C1 segment of cervical spinal cord (tissue), 14 donors: ENCODE data around the gene GAPVD1.

Experiments used
- DNase-seq, 14 donors: peaks; one replicate each; lab custom pipeline; 2025; lab: John Stamatoyannopoulos, UW

Gene GAPVD1

DNA sequence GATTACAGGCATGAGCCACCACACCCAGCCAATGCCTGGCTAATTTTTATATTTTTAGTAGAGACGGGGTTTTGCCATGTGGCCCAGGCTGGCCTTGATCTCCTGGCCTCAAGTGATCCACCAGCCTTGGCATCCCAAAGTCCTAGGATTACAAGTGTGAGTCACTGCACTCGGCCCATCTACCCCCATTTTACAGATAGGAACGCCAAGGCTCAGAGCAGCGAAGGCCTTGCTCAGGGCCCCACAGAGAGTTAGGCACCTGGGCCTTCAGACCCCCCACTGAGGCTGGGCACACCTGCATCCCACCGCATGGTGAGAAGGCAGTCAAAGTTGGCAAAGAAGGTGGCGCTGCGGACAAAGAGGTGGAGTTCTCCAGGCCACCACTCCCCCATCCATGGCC, 143.1 kb downstream of the GAPVD1 start:
- no peak for DNase-seq

DNA sequence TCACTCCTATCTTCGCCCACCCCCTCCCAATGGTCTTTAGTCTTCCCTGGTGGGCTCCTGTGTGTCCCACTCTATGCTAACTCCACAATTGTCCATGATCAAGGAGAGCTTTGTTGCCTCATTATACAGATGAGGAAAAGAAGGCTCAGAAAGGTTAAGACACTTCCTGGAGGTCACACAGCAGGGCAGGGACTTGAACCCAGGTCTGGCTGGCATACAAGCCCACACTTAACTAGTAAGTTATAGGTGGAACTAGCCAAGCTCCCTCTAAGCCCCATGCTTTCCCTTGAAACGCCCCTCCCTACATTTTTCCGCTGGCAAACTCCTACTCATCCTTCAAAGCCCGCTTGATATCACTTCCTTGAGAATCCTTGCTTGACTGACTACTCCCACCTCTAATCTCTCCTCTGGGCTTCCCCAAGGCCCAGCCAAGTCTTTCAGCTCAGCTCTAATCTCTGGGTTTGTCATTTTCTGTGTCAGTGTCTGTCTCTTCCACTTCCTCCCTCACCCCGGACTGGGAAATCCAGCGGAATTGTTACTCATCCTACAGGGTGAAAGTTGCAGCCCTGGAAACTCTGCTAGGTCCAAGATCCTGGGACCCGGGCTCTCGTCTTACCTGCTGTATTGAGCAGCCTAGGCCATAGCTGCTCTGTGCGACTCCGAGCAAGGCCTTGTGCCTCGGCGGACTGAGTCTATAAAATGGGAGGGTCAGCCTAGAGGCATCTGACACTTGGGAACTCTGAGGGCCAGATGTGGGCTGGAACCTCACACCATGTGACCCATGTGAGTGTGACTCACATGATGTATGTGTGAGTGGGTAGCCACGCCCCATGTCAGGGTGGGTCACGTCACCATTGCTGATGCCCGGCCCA, 144.5 kb downstream of the GAPVD1 start:
- no peak for DNase-seq

DNA sequence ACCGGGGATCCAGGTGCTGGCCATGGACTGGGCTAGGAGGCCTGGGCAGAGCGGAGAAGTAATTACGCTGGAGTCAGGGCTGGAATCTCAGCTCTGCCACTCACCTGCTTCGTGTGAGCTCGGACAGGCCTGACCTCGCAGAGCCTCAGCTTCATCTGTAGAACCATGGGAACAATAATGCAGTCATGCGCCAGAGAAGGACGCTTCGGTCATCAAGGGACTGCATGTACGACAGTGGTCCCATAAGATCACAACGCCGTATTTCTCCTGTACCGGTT, 145.1 kb downstream of the GAPVD1 start:
- no peak for DNase-seq

DNA sequence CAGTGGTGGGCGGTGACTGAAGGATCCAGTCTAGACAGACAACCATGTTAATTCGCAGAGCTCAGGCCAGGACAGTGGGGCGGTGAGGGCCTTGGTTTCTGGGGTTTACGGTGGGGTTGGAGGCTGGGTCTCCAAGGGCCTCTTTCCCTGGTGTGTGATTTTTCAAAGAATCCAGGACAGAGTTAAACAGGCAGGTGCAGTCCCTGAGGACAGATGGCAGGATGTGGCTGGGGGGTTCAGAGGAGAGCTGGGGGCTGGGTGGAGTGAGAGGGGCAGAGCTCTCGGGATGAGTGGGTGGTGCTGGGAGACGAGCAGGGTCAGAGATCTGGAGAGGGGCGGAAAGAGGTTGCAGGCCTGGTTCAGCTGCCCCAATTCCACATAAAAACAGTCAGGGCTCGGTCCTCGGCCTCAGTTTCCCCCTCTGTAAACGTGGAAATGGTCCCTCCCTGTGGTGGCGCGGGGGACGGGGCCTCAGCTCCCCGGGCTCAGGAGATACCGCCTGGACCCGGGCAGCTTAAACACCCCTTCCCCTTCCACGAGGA, 145.9 kb downstream of the GAPVD1 start:
- no peak for DNase-seq

DNA sequence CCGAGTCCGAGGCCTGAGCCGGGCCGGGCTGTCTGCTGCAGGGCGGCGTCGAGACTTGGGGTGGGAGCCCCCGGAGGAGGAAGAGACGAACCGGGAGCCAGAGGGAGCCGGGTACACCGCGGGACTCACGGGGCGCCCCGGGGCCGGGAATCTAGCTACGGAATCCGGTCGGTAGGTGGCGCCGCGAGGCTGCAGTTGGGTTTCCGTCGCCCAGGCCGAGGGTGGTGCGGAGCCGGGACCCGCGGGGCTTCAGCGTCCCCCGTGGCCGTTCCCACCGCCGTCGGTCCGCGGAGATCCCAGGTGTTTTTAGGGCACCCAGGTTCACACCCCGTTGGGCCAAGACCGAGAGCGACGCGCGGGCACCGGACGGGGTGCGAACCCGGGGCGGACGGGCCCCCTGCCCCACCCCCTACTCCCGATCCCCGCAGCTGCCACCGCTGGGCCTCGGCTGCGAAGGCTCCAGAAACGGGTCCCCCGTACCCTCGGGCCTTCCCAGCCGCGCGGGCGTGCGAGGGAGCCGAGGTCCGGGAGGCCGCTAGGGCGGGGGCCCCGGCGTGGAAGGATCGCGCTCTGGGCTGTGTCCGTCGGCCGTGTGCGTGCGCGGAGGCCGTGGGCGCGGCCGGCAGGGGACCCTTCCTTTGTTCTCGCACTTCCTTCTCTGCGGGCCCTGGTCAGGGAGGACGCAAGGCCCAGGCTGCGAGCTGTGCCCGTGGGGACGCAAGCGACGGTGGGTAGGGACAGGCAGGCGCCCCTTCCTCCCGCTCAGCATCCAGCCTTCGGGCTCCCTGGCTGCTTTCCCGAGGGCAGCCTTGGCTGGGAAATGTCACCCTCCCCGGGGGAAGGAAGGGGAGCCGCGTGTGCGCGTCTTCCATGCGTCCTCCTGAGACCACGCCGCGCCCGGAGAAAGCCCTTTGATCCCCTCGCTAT, 146.6 kb downstream of the GAPVD1 start:
- DNase-seq, result peak in 11 of 14 donors; percentile 10 to 73 (median 27)

DNA sequence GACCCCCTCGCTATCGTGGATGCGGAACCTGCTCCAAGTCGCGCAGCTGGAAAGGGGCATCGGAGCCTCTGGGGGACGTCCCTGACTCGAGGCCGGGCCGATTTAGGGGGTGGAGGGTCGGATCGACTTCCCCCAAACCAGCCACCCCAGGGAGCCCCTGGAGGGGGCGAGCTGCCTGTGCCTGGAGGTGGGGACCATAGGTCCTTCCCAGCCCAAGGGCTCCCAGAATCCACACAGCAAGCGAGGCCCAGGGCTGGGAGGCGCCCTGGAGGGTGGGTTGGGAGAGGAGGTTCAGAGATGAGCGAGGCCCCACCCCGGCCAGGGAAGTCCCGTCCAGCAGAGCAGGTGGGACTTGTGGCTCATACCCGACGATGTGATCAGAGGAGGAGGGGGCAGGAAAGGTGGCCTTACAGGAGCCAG, 147.6 kb downstream of the GAPVD1 start:
- no peak for DNase-seq

DNA sequence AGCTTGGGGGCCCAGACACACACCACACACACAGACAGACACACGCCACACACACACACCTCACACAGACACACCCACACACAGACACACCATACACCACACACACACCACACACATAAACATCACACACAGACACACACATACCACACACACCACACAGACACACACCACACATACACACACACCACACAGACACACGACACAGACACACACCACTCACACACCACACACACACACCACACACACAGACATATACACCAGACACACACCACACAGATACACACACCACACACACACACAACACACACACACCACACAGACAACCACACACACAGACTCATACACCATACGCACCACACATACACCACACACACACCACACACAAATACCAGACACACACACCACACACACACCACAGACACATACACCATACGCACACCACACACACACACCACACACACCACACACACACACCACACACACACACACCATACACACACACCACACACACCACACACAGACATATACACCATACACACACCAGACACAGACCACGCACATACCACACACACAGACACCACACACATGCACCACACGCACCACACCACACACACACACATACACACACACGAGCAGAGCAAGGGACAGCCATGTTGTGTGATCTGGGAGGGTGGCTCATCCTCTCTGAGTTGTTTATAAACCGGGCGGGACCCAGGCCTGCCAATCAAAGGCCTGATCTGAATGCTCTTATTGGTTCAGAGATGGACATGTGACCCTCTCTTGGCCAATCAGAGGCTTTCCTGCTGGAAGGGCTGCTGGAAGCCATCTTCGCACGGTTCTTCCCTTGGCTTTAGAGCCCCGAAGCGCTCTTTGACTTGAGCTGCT, 148.3 kb downstream of the GAPVD1 start:
- peak in 4 of 14 donors; percentile 2 to 52 (median 8) for DNase-seq

DNA sequence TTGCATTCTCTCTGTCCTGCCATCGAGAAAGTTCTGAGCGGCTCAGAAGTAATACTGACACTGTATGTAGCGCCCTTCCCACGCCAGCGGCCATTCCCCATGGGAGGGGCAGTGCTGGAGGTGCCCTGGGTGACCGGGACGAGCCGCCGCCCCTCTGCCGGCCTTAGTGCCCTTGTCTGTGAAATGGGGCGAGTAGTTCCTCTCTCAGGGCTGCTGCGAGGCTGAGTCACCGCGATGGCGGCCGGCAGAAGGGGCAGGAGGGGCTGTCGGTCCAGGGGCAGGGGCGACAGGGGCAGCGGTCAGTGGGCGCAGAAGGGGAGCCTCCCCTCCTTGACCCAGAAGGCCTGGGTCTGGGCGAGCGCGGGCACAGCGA, 148.9 kb downstream of the GAPVD1 start:
- DNase-seq, result no peak

DNA sequence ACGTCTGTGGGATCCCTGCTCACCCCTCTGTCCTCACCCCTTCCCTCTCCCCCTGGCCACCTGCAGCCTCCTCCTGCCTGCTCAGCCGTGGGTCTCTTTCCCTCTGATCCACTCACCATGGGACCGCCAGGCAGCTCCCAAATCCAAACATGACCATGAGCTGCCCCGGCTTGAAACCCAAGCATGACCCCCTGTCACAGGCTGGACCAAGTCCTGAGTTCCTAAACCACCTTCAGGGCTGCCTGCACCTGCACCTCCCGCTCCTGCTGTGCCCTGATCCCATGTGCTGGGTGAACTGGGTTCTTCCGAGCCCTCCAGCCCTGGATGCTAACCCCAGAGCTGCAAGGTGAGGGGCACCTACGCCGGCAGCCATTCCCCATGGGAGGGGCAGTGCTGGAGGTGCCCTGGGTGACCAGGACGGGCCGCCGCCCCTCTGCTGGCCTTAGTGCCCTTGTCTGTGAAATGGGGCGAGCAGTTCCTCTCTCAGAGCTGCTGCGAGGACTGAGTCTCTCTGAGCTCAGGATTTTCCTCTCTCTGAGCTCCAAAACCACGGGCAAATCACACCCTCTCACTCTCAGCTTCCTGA, 149.6 kb downstream of the GAPVD1 start:
- DNase-seq, result no peak

DNA sequence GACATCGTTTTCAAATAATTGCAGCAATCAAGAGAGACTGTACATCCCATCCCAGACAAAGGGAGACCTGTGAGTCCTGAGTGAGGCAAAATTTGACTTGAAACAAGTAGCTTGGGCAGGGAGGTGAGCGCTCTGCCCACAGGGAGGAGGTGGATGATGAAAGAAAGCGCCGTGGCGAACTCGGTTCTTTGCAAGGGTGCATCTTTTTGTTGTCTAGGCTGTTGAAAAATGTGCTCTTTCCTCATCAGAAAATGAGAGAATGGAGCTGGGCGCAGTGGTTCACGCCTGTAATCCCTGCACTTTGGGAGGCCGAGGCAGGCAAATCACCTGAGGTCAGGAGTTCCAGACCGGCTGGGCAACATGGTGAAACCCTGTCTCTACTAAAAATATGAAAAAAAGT, 150.5 kb downstream of the GAPVD1 start:
- no peak for DNase-seq

DNA sequence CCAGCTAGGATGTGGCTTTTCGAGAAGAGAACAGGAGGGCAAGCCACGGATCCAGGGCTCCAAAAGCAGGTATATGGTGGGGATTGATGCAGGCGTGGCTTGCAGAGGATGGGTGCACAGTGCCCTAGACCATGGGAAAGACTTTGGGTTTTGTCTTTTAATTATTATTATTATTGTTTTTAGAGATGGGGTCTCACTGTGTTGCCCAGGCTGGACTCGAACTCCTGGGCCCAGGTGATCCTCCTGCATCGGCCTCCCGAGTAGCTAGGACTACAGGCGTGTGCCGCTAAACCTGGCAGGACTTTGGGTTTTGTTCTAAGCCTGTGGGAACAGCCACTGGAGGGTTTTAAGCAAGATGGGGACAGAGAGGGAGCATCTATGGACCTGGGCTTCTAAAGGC, 152.0 kb downstream of the GAPVD1 start:
- DNase-seq, result no peak

DNA sequence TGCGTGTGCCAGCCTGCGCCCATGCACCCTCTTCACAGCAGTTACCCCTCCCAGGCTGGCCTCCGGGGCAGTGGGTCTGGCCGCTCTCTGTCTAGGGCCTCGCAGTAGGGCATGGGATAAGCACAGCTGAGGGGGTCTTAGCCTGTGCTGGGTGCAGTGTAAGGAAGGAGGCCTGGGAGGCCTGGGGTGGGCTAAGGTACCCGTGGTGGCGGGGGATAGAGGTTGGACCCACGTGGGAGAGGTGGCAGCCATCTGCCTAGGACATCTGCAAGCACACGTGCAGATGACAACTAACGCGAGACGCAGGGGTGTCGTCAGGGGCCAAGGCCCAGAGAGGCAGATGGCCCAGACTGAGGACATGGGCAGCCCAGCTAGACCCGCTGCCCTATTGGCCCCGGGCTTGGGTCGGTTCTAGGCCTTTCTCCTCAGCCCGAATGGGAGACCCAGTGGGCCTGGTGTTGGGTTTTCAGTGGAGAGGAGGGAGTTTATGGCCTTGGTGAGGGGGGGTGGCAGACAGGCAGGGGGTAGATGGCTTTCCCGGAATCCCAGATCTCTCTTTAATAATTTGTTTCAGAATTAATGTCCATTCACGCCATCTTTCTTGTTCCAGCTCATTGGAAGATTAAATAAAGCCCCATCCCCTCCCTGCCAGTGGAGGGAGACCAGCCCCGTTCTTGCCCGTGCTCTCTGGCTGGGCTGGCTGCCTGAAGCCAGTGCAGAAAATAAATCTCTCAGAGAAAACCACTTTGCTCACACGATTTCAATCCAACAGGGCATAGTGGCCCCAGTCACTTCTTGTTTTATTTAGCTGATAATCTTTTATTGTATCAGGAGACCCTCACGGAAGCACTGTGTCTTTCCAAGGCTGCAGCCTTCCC, 154.2 kb downstream of the GAPVD1 start:
- DNase-seq, result no peak

DNA sequence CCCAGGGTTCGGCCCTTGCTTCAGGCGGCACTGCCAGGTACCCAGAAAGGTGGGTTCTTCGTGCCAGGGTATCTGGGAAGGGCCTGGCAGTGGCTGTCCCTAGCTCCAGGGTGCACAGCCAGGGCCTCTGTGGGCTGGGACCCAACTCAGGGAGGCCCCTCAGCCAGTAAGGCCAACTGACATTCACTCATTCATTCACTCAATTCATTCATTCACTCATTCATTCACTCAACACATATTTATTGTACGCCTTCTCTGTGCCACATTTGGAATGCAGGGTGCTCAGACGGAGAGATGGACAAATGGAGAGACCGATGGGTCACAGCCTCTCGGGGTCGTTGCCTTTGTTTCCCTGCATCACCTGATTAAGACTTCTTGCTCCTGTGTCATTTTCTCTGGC, 154.9 kb downstream of the GAPVD1 start:
- DNase-seq, result no peak
